Pancreas (tissue), 10 donors: ENCODE measurements around the gene SLC15A1. TPM values are rescaled to one million over a fixed set of nuclear protein-coding genes. Genes with fewer than 3 reads are reported as not detected.

ENCODE experiments used
- ATAC-seq, 4 donors: fragments of 200-7000 bp; cut with Tn5 transposase; one replicate each; pipeline versions ENCODE4 v1.8.0 to v1.9.1; 2020; ENCODE audit warnings: mild to moderate bottlenecking in 4 of 4, moderate library complexity in 4 of 4
- DNase-seq, 6 donors: peaks; one replicate each; pipeline ENCODE4 v3.0.0-alpha.2; 2020
- FAIRE-seq: peaks from 2 replicates; lab custom pipeline; 2012; peaks lifted over from hg19 to GRCh38; lab: Jason Lieb, UNC
- H3K27ac ChIP-seq, 4 donors: fragments of 200-600 bp; sonication (generic); 1 replicate in 3 of 4; 2 replicates in 1 of 4; pipeline versions ENCODE4 v1.5.0 to v1.8.0; 2020
- H3K27me3 ChIP-seq, 4 donors: fragments of 200-600 bp; one replicate each; pipeline ENCODE4 v1.8.0; 2021
- H3K36me3 ChIP-seq, 3 donors: fragments of 200-600 bp; sonication (generic) in 1 of 3; one replicate each; pipeline versions ENCODE4 v1.5.0 to v1.8.0; 2020 to 2021
- H3K4me1 ChIP-seq, 3 donors: fragments of 200-600 bp; one replicate each; pipeline ENCODE4 v1.8.0; 2021
- H3K4me3 ChIP-seq, 4 donors: fragments of 200-600 bp; sonication (generic) in 2 of 4; one replicate each; pipeline versions ENCODE4 v1.5.0 to v1.8.0; 2020 to 2021
- H3K9me3 ChIP-seq, 4 donors: fragments of 200-600 bp; one replicate each; pipeline ENCODE4 v1.8.0; 2021
- CTCF ChIP-seq, 4 donors: fragments of 200-600 bp; sonication (generic) in 3 of 4; IDR thresholded peaks; one replicate each; pipeline versions ENCODE4 v1.5.0 to v1.8.0; 2021; ENCODE audit warnings: antibody characterized with exemption in 4 of 4
- WGBS, 2 donors: extraction: QIAGEN DNeasy Blood & Tissue Kit; methylation state at CpG; one replicate each; pipeline ENCODE4 v1.1.7; 2013; 5-methylcytosine and 5-hydroxymethylcytosine counted together
- intact Hi-C, 3 donors: fragments of 100-400 bp; cut with DNase I; formaldehyde crosslinking; loops; one replicate each; pipeline versions ENCODE4 v1.11.1 to v1.14.2; 2022
- polyA plus RNA-seq, 2 donors: library from polyadenylated mRNA; stranded (reverse); fragments of 200-250 nt; gene quantifications; one replicate each; pipeline ENCODE4 v1.2.3, GENCODE V29; 2013
- total RNA-seq, 6 donors: library from RNA; stranded (reverse); fragmentation: NEBNext Ultra II Directional in 4 of 6; extraction: Animal tissue kit (Norgen Biotek cat#: 25700) in 4 of 6; gene quantifications; one replicate each; pipeline versions ENCODE4 v1.2.1 to v1.2.4, GENCODE V29; 2021 to 2023
- donor health status: healthy with polysubstance abuse.
- donor health status: DM: no; HTN: no; CAD: no; lungs with moderate emphysema.
- donor health status: DM: no; HTN: no; CAD: no.
- donor health status: control.
- donor health status: control.
- donor health status: Bipolar disorder and iron deficiency.
- donor health status: DM: yes; HTN: yes; CAD: no.
- donor health status: DM: no; HTN: no; CAD: no.
- donor health status: DM: no; HTN: no; CAD: no.
- donor health status: DM: yes; HTN: yes; CAD: no.

Gene SLC15A1
- total and polyA plus RNA-seq, 8 donors: 4.6 to 16.7 (median 6.6) TPM

GRCh38 chr13:98774776-98775175 is 22.3 kb upstream of the SLC15A1 start:
- 83 to 84% methylated on average over 9 of the region's 9 CpGs for WGBS, 2 donors
- FAIRE-seq: no peak

GRCh38 chr13:98773921-98774320 is 21.4 kb upstream of the SLC15A1 start:
- intact Hi-C loops: no loop called here
- Histone ChIP-seq H3K4me3 (no peak overlapping the region), H3K9me3 (no peaks in the 10 kb centered on the region), H3K27me3 (no peaks in the 10 kb centered on the region), H3K36me3 (no peaks in the 10 kb centered on the region), H3K4me1 (peaks cover 0 to 7% (median 5%) of the 10 kb centered on the region in 3 donors), H3K27ac (no peak overlapping the region)
- DNase-seq (peak in 2 of 6 donors; percentile 46 to 80), FAIRE-seq (no peak), ATAC-seq (no peak)
- TF ChIP-seq CTCF (IDR thresholded peaks at IDR 0.05): no peak
- WGBS, 2 donors: 91 to 92% methylated on average over 19 to 20 of the region's 20 CpGs

More at GRCh38 chr13:98774776-98775175, 22.3 kb upstream of the SLC15A1 start:
- ATAC-seq: no peak
- Histone ChIP-seq H3K27me3 (no peaks in the 10 kb centered on the region), H3K36me3 (no peaks in the 10 kb centered on the region), H3K4me3 (no peak overlapping the region), H3K4me1 (peaks cover 0 to 7% (median 5%) of the 10 kb centered on the region in 3 donors), H3K27ac (no peak overlapping the region), H3K9me3 (no peaks in the 10 kb centered on the region)
- no peak for DNase-seq
- no peak for TF ChIP-seq CTCF (IDR thresholded peaks at IDR 0.05)
- intact Hi-C loops: no loop called here

GRCh38 chr13:98772794-98773452 is 20.5 kb upstream of the SLC15A1 start:
- Histone ChIP-seq H3K27ac (peak overlapping the region in 1 of 4 donors; percentile 73), H3K36me3 (no peaks in the 10 kb centered on the region), H3K9me3 (no peaks in the 10 kb centered on the region), H3K27me3 (no peaks in the 10 kb centered on the region), H3K4me1 (peaks cover 0 to 7% (median 5%) of the 10 kb centered on the region in 3 donors), H3K4me3 (no peak overlapping the region)
- FAIRE-seq (no peak), DNase-seq (no peak), ATAC-seq (no peak)
- TF ChIP-seq CTCF (IDR thresholded peaks at IDR 0.05): no peak
- intact Hi-C loops: no loop called here
- WGBS, 2 donors: 84 to 88% methylated on average over 12 of the region's 12 CpGs

GRCh38 chr13:98771838-98772611 is 19.6 kb upstream of the SLC15A1 start:
- peak; percentile 58 to 83 (median 82) for ATAC-seq
- no peak for FAIRE-seq

More at GRCh38 chr13:98771838-98772611, 19.6 kb upstream of the SLC15A1 start:
- Histone ChIP-seq H3K9me3 (no peaks in the 10 kb centered on the region), H3K27ac (peak overlapping the region in 2 of 4 donors; percentile 30 to 73), H3K27me3 (no peaks in the 10 kb centered on the region), H3K36me3 (no peaks in the 10 kb centered on the region), H3K4me1 (peaks cover 0 to 7% (median 5%) of the 10 kb centered on the region in 3 donors), H3K4me3 (no peak overlapping the region)
- intact Hi-C loops: no loop called here
- DNase-seq: peak in 2 of 6 donors; percentile 55 to 64
- 31 to 43% methylated on average over 16 of the region's 16 CpGs for WGBS, 2 donors
- TF ChIP-seq CTCF (IDR thresholded peaks at IDR 0.05): no peak
